Omental fat pad (tissue), 4 donors: ENCODE data around the gene DEFB124. TPM values are rescaled to one million over a fixed set of nuclear protein-coding genes. Genes with fewer than 3 reads are reported as not detected.

Experiments used
- ATAC-seq: fragments of 150-250 bp; one replicate; pipeline ENCODE4 v1.9.1; 2016; ENCODE audit warnings: mild to moderate bottlenecking, moderate library complexity; ENCODE audit not compliant: low FRiP score
- DNase-seq: peaks from one replicate; pipeline ENCODE4 v3.0.0-alpha.2; 2019; ENCODE audit warnings: low spot score
- total RNA-seq, 4 donors: library from RNA; depleted of rRNA; stranded (reverse); fragments of >200 nt; gene quantifications; one replicate each; pipeline ENCODE4 v1.1.0, GENCODE V29; 2016
- TF ChIP-seq, protein P1 (sequence below), 3 donors: fragments of 450-650 bp; IDR thresholded peaks; one replicate each; pipeline ENCODE4 v1.5.1; 2016 to 2017; ENCODE audit warnings: antibody characterized with exemption in 3 of 3, mild to moderate bottlenecking in 3 of 3, moderate library complexity in 2 of 3

The DEFB124 gene
- total RNA-seq, 4 donors from 2014 or later: 2.7 TPM; not detected in 3

DNA sequence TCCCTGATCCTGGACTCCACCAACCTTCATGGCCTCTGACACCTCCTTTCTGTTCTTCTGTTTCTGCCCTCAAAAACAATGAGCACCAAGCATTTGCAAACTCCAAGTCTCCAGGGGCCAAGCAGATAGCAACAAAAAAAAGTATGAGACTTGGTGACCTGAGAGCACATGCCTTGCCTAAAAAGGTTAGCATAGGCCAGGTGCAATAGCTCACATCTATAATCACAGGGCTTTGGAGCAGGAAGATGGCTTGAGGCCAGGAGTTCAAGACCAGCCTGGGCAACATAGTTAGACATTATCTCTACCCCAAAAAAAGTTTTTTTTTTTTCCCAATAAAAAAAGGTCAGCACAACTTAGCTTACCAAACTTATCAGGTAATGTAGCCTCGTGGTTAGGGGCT lies 25.6 kb upstream of the DEFB124 start:
- no peak for DNase-seq

DNA sequence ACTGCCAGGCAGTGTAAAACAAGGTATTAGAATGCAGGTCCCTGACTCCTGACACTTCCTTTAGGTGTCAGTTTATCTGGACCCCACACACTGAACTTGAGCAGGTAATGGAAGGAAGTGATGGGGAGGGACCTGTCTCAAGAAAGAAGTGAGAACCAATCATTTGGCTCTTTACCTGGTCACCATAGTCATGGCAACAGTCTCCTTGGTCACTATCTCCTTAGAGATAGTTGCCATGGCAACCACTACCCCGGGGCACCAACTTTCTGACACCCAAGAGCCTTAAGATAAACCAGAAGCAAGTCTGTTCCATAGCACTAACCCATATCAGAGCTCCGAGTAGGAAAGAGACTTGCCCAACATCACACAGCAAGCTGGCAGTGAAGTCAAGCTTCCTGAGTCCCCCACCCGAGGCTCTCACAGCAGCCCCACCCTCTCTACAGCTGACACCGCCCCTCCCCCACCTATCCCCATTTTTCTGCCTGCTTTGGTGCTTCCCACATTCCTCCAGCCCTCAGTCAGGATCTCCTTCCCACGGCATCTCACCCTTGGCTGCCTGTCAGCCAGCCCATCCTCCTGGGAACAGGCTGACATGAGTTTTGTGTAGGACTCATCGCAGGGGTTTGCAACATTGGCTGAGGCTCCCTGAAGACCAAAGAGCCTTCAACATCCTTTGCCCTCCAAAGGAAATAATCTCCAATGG lies 23.1 kb upstream of the DEFB124 start:
- no peak for DNase-seq

More for the DNA sequence above, 25.6 kb upstream of the DEFB124 start:
- TF ChIP-seq, protein P1, sequence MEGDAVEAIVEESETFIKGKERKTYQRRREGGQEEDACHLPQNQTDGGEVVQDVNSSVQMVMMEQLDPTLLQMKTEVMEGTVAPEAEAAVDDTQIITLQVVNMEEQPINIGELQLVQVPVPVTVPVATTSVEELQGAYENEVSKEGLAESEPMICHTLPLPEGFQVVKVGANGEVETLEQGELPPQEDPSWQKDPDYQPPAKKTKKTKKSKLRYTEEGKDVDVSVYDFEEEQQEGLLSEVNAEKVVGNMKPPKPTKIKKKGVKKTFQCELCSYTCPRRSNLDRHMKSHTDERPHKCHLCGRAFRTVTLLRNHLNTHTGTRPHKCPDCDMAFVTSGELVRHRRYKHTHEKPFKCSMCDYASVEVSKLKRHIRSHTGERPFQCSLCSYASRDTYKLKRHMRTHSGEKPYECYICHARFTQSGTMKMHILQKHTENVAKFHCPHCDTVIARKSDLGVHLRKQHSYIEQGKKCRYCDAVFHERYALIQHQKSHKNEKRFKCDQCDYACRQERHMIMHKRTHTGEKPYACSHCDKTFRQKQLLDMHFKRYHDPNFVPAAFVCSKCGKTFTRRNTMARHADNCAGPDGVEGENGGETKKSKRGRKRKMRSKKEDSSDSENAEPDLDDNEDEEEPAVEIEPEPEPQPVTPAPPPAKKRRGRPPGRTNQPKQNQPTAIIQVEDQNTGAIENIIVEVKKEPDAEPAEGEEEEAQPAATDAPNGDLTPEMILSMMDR (IDR thresholded peaks at IDR 0.05): no peak
- ATAC-seq: no peak

DNA sequence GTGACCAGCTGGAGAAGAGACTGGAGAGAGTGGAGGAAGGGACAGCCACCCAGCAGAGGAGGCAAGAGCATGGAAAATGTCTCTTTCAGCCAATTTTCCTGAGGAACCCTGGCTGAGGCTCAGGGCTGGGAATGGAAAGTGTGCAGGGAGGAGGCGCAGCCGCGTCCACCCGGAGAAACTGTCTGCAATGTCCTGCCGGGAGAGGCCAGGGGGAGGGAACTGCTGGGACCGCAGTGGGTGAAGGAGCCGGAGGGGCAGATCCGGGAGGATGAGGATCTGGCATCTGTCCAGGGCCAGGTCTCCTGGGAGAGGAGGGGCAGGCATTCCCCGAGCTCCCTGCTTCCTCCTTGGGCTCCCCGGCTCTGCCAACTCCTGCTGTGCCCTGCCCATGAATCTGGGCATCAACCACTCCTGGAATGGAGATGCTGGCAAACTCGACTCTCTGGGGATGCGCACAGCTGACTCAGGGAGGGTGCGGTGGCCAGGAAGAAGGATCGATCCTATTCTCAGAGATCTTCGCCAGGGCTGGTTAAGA lies 21.9 kb upstream of the DEFB124 start:
- TF ChIP-seq, protein P1 (IDR thresholded peaks at IDR 0.05): no peak
- DNase-seq: no peak
- ATAC-seq: peak; percentile 51

More for the DNA sequence above, 23.1 kb upstream of the DEFB124 start:
- TF ChIP-seq, protein P1 (IDR thresholded peaks at IDR 0.05): no peak
- no peak for ATAC-seq

DNA sequence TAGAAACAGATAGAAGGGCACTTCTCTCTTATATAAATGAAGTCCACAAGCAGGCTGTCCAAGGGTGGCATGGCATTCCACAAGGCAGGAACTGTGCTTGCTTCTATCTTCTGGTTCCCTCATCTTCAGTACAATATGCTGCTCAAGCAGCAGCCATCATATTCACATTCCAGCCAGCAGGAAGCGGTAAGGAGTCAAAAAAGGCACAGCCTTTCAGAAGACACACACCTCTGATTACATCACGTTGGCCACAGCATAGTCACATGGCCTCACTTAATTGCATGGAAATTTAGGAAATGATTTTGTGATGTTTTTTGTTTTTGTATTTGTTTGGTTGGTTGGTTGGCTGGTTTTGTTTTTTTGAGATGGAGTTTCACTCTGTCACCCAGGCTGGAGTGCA lies 19.2 kb upstream of the DEFB124 start:
- no peak for DNase-seq
- no peak for ATAC-seq
- TF ChIP-seq, protein P1 (IDR thresholded peaks at IDR 0.05): no peak

DNA sequence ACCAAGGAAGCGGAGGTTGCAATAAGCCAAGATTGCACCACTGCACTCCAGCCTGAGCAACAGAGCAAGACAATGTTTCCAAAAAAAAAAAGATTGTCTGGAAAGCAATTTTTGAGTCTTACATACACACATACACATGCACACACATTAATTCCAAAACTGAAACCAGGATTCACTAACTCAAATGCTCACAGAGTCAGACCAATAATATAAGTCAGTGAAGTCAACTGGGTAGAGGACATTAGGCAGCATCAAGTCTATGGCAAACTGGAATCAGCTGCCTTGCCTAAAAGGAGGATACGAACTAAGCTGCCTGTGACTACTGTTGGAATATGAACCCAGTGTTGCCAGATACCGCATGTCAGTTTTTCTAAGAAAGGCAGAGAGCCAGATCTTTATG lies 15.8 kb upstream of the DEFB124 start:
- TF ChIP-seq, protein P1 (IDR thresholded peaks at IDR 0.05): no peak
- no peak for ATAC-seq

DNA sequence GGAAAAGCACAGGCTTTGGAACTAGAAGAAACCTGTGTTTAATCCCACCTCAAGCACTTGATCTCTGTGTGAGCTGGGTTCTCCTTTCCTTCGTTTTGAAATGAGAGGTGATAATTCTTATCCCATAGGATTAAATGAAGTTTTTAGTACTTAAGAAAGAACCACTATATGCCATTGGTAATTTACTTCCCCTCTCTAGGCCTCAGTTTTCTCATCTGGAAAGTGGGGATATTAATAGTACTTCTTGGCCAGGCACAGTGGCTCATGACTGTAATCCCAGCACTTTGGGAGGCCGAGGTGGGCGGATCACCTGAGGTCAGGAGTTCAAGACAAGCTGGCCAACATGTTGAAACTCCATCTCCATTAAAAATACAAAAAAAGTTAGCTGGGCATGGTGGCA lies 14.2 kb upstream of the DEFB124 start:
- ATAC-seq (no peak), DNase-seq (no peak)
- TF ChIP-seq, protein P1 (IDR thresholded peaks at IDR 0.05): no peak

More for the DNA sequence above, 15.8 kb upstream of the DEFB124 start:
- no peak for DNase-seq

DNA sequence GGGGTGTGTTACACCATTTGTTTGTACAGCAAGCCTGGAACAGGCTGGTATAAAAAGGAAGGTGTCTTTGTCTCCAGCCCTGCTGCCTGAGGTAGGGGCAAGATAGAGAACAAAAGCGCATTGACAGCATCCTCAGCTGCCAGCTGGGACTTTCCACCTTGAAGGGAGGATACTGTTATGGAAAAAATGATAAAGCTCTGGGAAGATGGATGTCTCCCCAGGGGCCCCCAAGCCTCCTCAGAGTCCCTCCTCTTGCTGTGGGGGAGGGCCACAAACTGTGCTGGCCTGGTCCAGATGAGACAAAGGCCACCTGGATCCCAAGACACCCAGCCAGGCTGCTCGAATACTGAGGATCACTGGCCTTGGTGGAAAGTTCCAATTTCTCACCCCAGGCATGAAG lies 13.2 kb upstream of the DEFB124 start:
- no peak for DNase-seq
- no peak for ATAC-seq
- TF ChIP-seq, protein P1 (IDR thresholded peaks at IDR 0.05): no peak
